GM23248 (cell line): ENCODE data around the gene PTPN14. TPM values are rescaled to one million over a fixed set of nuclear protein-coding genes. Genes with fewer than 3 reads are reported as not detected.

ENCODE experiments used
- DNase-seq: peaks from one replicate; pipeline ENCODE4 v3.0.0-alpha.2; 2015
- H2AFZ ChIP-seq: fragments of 200-600 bp; sonication (generic); 2 replicates; pipeline ENCODE4 v1.6.1; 2016; ENCODE audit warnings: antibody characterized with exemption
- H3F3A ChIP-seq: fragments of 200-600 bp; sonication (generic); 2 replicates; pipeline ENCODE4 v1.6.1; 2016; ENCODE audit warnings: mild to moderate bottlenecking, antibody characterized with exemption, mixed run types; ENCODE audit not compliant: insufficient read depth
- H3K27ac ChIP-seq: fragments of 200-600 bp; sonication (generic); 2 replicates; pipeline ENCODE4 v1.5.1; 2016; ENCODE audit warnings: mild to moderate bottlenecking
- H3K27me3 ChIP-seq: fragments of 200-600 bp; sonication (generic); replicated peaks from 2 replicates; pipeline ENCODE4 v1.6.1; 2016; ENCODE audit warnings: mild to moderate bottlenecking; ENCODE audit not compliant: insufficient read depth
- H3K36me3 ChIP-seq: fragments of 200-600 bp; sonication (generic); 2 replicates; pipeline ENCODE4 v1.6.1; 2016; ENCODE audit warnings: low read depth, mild to moderate bottlenecking
- H3K4me1 ChIP-seq: fragments of 200-600 bp; sonication (generic); 2 replicates; pipeline ENCODE4 v1.6.1; 2016; ENCODE audit warnings: mild to moderate bottlenecking; ENCODE audit not compliant: insufficient read depth
- H3K4me2 ChIP-seq: fragments of 200-600 bp; sonication (generic); one replicate; pipeline ENCODE4 v1.6.1; 2016; ENCODE audit warnings: mild to moderate bottlenecking; ENCODE audit not compliant: unreplicated experiment
- H3K4me3 ChIP-seq: fragments of 200-600 bp; sonication (generic); 2 replicates; pipeline ENCODE4 v1.5.1; 2016; ENCODE audit warnings: mild to moderate bottlenecking
- H3K79me2 ChIP-seq: fragments of 200-600 bp; sonication (generic); 2 replicates; pipeline ENCODE4 v1.6.1; 2016; ENCODE audit warnings: mild to moderate bottlenecking; ENCODE audit not compliant: insufficient read depth
- H3K9ac ChIP-seq: fragments of 200-600 bp; sonication (generic); 2 replicates; pipeline ENCODE4 v1.6.1; 2016; ENCODE audit warnings: mild to moderate bottlenecking
- H3K9me2 ChIP-seq: fragments of 200-600 bp; sonication (generic); 2 replicates; pipeline ENCODE4 v1.6.1; 2016; ENCODE audit warnings: mixed run types, mild to moderate bottlenecking, moderate library complexity; ENCODE audit not compliant: insufficient read depth
- H3K9me3 ChIP-seq: fragments of 200-600 bp; sonication (generic); one replicate; pipeline ENCODE4 v1.6.1; 2017; ENCODE audit warnings: low read depth
- H4K20me1 ChIP-seq: fragments of 200-600 bp; sonication (generic); 2 replicates; pipeline ENCODE4 v1.6.0; 2016; ENCODE audit not compliant: insufficient read depth
- EZH2 ChIP-seq: fragments of 200-600 bp; sonication (generic); IDR thresholded peaks from 2 replicates; pipeline ENCODE4 v1.6.1; 2018; ENCODE audit warnings: antibody characterized with exemption, mild to moderate bottlenecking; ENCODE audit not compliant: insufficient read depth, poor library complexity, severe bottlenecking
- EZH2phosphoT487 ChIP-seq: fragments of 200-600 bp; sonication (generic); IDR thresholded peaks from 2 replicates; pipeline ENCODE4 v1.6.1; 2018; ENCODE audit warnings: antibody characterized with exemption, moderate library complexity, mild to moderate bottlenecking, low read depth; ENCODE audit not compliant: insufficient read depth
- WGBS, 2 experiments: methylation state at CpG; one replicate each; pipeline ENCODE4 v1.1.6; 2015 to 2017; ENCODE audit warnings: low lambda C conversion rate in 2 of 2, low coverage in 1 of 2; ENCODE audit errors: missing lambda C conversion rate in 2 of 2; 5-methylcytosine and 5-hydroxymethylcytosine counted together
- in situ Hi-C: fragments of 300-500 bp; cut with MboI; formaldehyde crosslinking; loops from 2 replicates; pipeline ENCODE4 v1.15.0; 2020
- polyA plus RNA-seq: library from polyadenylated mRNA; unstranded; fragments of >200 nt; fragmentation: Nextera tagmentation; extraction: Ambion mirVana; gene quantifications from 2 replicates; pipeline ENCODE4 v1.2.1, GENCODE V29; 2016
- total RNA-seq: library from RNA; depleted of rRNA; stranded (reverse); fragments of >200 nt; shearing (Covaris generic); gene quantifications from 2 replicates; pipeline ENCODE4 v1.2.3, GENCODE V29; 2014

The PTPN14 gene
- total and polyA plus RNA-seq, 2 experiments from 2014 or later, result 38.7 to 49.8 TPM

- Histone ChIP-seq H3K9ac (no peak overlapping the region), H3K4me3 (no peak overlapping the region), H3K27ac (no peak overlapping the region), H3F3A (peaks cover 27% of the 10 kb centered on the region), H3K4me2 (no peak overlapping the region), H3K79me2 (peaks cover 100% of the 10 kb centered on the region), H4K20me1 (peaks cover 7% of the 10 kb centered on the region; the same call in 1 of the 2 replicates), H3K27me3 (no peaks in the 10 kb centered on the region), H3K36me3 (no peaks in the 10 kb centered on the region; the same call in 1 of the 2 replicates), H3K4me1 (peaks cover 21% of the 10 kb centered on the region), H3K9me3 (no peaks in the 10 kb centered on the region), H2AFZ (no peak overlapping the region), H3K9me2 (no peaks in the 10 kb centered on the region)
- no peak for TF ChIP-seq EZH2phosphoT487
- TF ChIP-seq EZH2, result no peak
- WGBS, 2 experiments, result 67 to 74% methylated on average over 2 of the region's 2 CpGs
- in situ Hi-C loops, result no loop called here
- DNase-seq, result no peak
These were observed 91.0 kb downstream of the PTPN14 start for GRCh38 chr1:214460304-214460916.

- H3K79me2 ChIP-seq, result peaks cover 100% of the 10 kb centered on the region
- no peak overlapping the region for H3K27ac ChIP-seq
- peaks cover 32% of the 10 kb centered on the region for H3F3A ChIP-seq
- no peak overlapping the region for H2AFZ ChIP-seq
- no peak overlapping the region for H3K4me3 ChIP-seq
- in situ Hi-C loops, result no loop called here
- H3K36me3 ChIP-seq, result no peaks in the 10 kb centered on the region; the same call in 1 of the 2 replicates
- H3K27me3 ChIP-seq, result no peaks in the 10 kb centered on the region
- H3K4me2 ChIP-seq, result no peak overlapping the region
- peaks cover 7% of the 10 kb centered on the region; the same call in 1 of the 2 replicates for H4K20me1 ChIP-seq
- TF ChIP-seq EZH2 (no peak), EZH2phosphoT487 (no peak)
- WGBS, 2 experiments, result 86 to 93% methylated on average over 3 of the region's 3 CpGs
- no peaks in the 10 kb centered on the region for H3K9me2 ChIP-seq
- peaks cover 26% of the 10 kb centered on the region for H3K4me1 ChIP-seq
- H3K9ac ChIP-seq, result no peak overlapping the region
- DNase-seq, result no peak
- no peaks in the 10 kb centered on the region for H3K9me3 ChIP-seq
These were observed 91.5 kb downstream of the PTPN14 start for GRCh38 chr1:214459895-214460294.

- Histone ChIP-seq H3K36me3 (no peaks in the 10 kb centered on the region; the same call in 1 of the 2 replicates), H2AFZ (no peak overlapping the region), H3K4me2 (no peak overlapping the region), H3K9me2 (no peaks in the 10 kb centered on the region), H3K4me1 (peaks cover 40% of the 10 kb centered on the region), H3K79me2 (peaks cover 100% of the 10 kb centered on the region), H3K4me3 (no peak overlapping the region), H3K27ac (no peak overlapping the region), H3K9me3 (no peaks in the 10 kb centered on the region), H3K27me3 (no peaks in the 10 kb centered on the region), H3F3A (peaks cover 46% of the 10 kb centered on the region), H4K20me1 (peaks cover 7% of the 10 kb centered on the region; the same call in 1 of the 2 replicates), H3K9ac (no peak overlapping the region)
- in situ Hi-C loops, result no loop called here
- whole genome bisulfite sequencing, 2 experiments, result 42 to 62% methylated on average over 1 of the region's 1 CpG
- TF ChIP-seq EZH2phosphoT487, result no peak
- TF ChIP-seq EZH2, result no peak
- DNase-seq, result no peak
These were observed 92.9 kb downstream of the PTPN14 start for GRCh38 chr1:214458541-214458940.

GRCh38 chr1:214455971-214456867, 95.2 kb downstream of the PTPN14 start:
- peaks cover 58% of the 10 kb centered on the region for H3K4me1 ChIP-seq
- peak overlapping the region; percentile 75 for H3K4me2 ChIP-seq
- H4K20me1 ChIP-seq, result peaks cover 7% of the 10 kb centered on the region; the same call in 1 of the 2 replicates
- H2AFZ ChIP-seq, result no peak overlapping the region
- TF ChIP-seq EZH2phosphoT487, result no peak
- no peak for TF ChIP-seq EZH2
- H3K4me3 ChIP-seq, result no peak overlapping the region
- in situ Hi-C loops, result no loop called here
- H3K9ac ChIP-seq, result no peak overlapping the region
- 0 out of 2 replicates have a peak, but pooled peaks cover 3% of the 10 kb centered on the region for H3K36me3 ChIP-seq
- H3K27me3 ChIP-seq, result no peaks in the 10 kb centered on the region
- no peaks in the 10 kb centered on the region for H3K9me3 ChIP-seq
- peak; percentile 50 for DNase-seq
- peaks cover 100% of the 10 kb centered on the region for H3K79me2 ChIP-seq
- H3K9me2 ChIP-seq, result no peaks in the 10 kb centered on the region
- WGBS, 2 experiments, result 86 to 87% methylated on average over 6 of the region's 6 CpGs
- peak overlapping the region; percentile 76; the same call in 1 of the 2 replicates for H3K27ac ChIP-seq
- peaks cover 58% of the 10 kb centered on the region for H3F3A ChIP-seq
